AG09309 (cell line): ENCODE data around the gene PADI2.

Experiments
- DNase-seq: peaks from one replicate; pipeline ENCODE4 v3.0.0-alpha.2; 2010; ENCODE audit warnings: low read depth
- H3K4me3 ChIP-seq: 2 replicates; pipeline ENCODE4 v1.5.1; 2011; ENCODE audit warnings: mild to moderate bottlenecking, low read depth, low read length, moderate library complexity; ENCODE audit not compliant: control insufficient read depth
- CTCF ChIP-seq: IDR thresholded peaks from 2 replicates; pipeline ENCODE4 v1.5.1; 2011; ENCODE audit warnings: mild to moderate bottlenecking, low read depth, low read length, inconsistent platforms; ENCODE audit not compliant: insufficient read depth, control insufficient read depth; ENCODE audit errors: missing control alignments

The PADI2 gene

GRCh38 chr1:17070163-17070525 lies 49.1 kb downstream of the PADI2 start:
- TF ChIP-seq CTCF: no peak
- no peak for DNase-seq
- no peak overlapping the region for H3K4me3 ChIP-seq

- no peak overlapping the region for H3K4me3 ChIP-seq
- no peak for TF ChIP-seq CTCF
- no peak for DNase-seq
Measured at GRCh38 chr1:17069452-17070162, 49.6 kb downstream of the PADI2 start.

- no peak overlapping the region for H3K4me3 ChIP-seq
- no peak for TF ChIP-seq CTCF
- no peak for DNase-seq
Measured at GRCh38 chr1:17068789-17069188, 50.5 kb downstream of the PADI2 start.

GRCh38 chr1:17067465-17068240 lies 51.6 kb downstream of the PADI2 start:
- TF ChIP-seq CTCF: no peak
- H3K4me3 ChIP-seq: no peak overlapping the region
- DNase-seq: no peak

GRCh38 chr1:17067069-17067426 lies 52.2 kb downstream of the PADI2 start:
- TF ChIP-seq CTCF: no peak
- H3K4me3 ChIP-seq: no peak overlapping the region
- DNase-seq: no peak

- DNase-seq: no peak
- TF ChIP-seq CTCF: no peak
- no peak overlapping the region for H3K4me3 ChIP-seq
Measured at GRCh38 chr1:17066361-17067068, 52.7 kb downstream of the PADI2 start.
